VCaP (cell line): ENCODE data around the gene MOB2.

Experiments used
- H3K27ac ChIP-seq: fragments of 450-650 bp; 2 replicates; pipeline ENCODE4 v1.5.1; 2017
- CTCF ChIP-seq: fragments of 450-650 bp; conservative IDR thresholded peaks from 2 replicates; pipeline ENCODE4 v1.5.1; 2017; ENCODE audit warnings: mild to moderate bottlenecking, moderate library complexity

Gene MOB2

GRCh38 chr11:1531449-1532013, 45.0 kb upstream of the MOB2 start:
- TF ChIP-seq CTCF = no peak
- H3K27ac ChIP-seq = no peak overlapping the region

- H3K27ac ChIP-seq = no peak overlapping the region
- no peak for TF ChIP-seq CTCF
These were observed 44.3 kb upstream of the MOB2 start for GRCh38 chr11:1530686-1531448.

- H3K27ac ChIP-seq = no peak overlapping the region
- no peak for TF ChIP-seq CTCF
These were observed 43.2 kb upstream of the MOB2 start for GRCh38 chr11:1529774-1530173.

DNA sequence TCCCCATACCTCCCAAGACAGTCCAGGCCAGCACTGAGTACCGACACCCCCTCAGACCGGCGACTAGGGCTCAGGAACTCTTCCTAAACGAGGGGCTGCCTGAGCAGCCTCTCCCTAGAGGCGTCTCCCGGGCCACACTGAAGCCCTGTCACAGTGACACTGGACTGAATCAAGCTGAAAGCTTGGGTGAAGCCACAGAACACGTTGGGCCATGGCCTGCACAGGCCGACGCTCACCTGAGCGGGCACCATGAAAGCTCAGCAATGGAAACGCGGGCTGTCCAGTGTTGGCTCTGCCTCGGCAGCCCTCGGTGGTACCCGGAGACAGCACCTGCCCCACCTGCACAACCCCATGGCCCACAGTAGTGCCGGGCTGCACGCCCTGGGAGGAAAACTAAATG, 42.7 kb upstream of the MOB2 start:
- H3K27ac ChIP-seq = no peak overlapping the region
- no peak for TF ChIP-seq CTCF

DNA sequence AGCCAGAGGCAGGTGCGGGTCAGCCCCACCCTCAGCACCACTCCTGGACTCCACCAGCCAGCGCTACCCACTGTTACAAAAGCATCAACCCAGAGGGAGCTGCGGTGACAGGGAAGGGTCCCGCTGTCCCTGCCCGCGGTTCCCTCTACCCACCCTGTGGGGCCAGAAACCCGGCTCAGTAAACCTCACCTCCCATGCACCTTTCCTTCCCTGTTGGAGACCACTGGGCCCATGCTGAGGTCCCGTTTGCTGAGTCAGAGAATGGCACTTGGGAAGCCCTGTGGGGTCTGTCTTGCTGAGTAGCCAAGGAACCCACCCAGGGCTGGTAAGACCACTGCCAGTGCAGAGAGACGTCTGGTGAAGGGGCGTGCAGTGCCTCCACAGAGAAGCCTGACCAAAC, 42.1 kb upstream of the MOB2 start:
- TF ChIP-seq CTCF = no peak
- H3K27ac ChIP-seq = no peak overlapping the region

DNA sequence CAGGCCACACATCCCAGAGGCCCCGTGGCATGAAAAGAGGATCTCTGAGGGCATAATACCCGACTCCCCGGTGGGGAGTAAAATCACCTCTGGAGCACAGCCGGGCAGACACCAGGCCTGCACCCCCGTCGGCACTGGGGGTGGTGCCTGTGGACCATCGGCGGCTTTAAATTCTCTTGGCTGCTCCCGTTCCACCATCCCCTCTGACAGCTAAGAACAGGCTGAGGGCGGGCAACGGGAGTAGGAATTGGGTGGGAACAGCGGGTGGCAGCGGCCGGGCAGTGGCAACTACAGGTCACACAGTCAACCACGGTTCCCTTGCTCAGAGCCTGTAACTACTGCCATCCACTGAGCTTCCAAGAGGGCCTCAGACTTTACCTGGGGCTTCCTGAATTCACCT, 40.2 kb upstream of the MOB2 start:
- no peak overlapping the region for H3K27ac ChIP-seq
- no peak for TF ChIP-seq CTCF

DNA sequence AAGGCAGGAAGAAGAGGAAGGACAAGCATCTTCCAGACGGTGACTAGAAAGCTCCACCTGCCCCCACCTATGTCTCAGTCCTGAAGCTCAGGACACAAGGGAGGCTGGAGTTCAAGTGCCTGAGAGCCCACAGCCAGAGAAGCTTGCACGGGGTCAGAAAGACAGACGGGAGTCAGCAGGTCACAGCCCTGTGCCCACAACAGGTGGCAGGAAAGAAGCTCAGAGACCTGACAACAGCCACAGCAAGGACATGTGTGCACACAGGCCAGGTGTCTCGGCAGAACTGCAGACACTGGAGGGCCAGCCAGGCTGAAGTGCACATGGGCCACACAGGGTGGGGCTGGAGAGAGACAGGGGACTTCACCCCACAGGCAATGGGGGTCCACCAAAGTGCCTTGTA, 37.2 kb upstream of the MOB2 start:
- TF ChIP-seq CTCF = no peak
- H3K27ac ChIP-seq = no peak overlapping the region
